Endometrial microvascular endothelial cells (primary cell): ENCODE measurements around the gene MS4A10. TPM values are rescaled to one million over a fixed set of nuclear protein-coding genes. Genes with fewer than 3 reads are reported as not detected.

Experiments
- in situ Hi-C: cut with HindIII; loops from 2 replicates; pipeline ENCODE4 v1.10.0; 2017; ENCODE audit warnings: low sequenced_read_pairs, low pct_unique_long_range_greater_than_20kb; ENCODE audit errors: inconsistent ontology term
- total RNA-seq: library from RNA; depleted of rRNA; stranded (reverse); fragments of >200 nt; gene quantifications from one replicate; pipeline ENCODE4 v1.2.3, GENCODE V29; 2015; ENCODE audit errors: inconsistent ontology term

The MS4A10 gene
- total RNA-seq, 1 donor from 2014 or later, result not detected

- in situ Hi-C loops, result no loop called here
Observed at GRCh38 chr11:60763692-60764369, 21.3 kb upstream of the MS4A10 start.

GRCh38 chr11:60764879-60765278 is 20.3 kb upstream of the MS4A10 start:
- in situ Hi-C loops, result no loop called here

DNA sequence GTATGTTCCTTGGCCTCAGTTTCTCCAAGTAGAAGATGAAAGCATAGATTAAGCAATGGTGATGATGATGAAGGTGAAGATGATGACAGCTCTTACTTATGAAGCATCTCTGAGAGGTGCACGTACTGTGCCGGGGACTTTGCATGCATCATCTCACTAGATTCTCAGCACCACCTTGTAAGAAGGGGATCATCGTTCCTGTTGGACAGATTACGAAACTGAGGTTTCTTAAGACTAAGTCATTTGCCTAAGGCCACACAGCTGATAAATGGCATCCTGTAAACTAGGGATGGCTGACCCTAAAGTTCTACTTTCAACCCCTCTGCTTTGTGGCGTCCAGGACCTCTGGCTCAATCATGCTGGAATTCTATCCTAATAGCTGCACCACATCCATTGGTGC is 19.8 kb upstream of the MS4A10 start:
- in situ Hi-C loops, result no loop called here

DNA sequence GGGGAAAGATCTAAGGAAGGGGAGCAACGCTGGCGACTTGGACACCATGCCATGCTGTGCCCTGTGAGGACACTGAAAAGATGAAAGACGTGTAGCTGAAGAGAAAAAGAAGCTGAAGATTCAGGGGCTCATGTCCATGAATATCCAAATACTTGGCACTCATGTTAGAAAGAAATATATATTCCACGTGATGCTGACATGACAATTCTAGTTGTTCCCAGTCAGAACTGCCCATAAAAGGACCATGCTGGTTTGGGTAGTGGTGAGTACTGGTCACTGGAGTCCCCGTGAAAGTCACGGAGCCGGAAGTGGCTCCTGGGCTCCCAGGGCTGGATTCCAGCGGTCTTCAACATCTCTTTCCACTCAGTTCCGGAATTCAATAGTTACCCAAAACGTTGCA is 18.6 kb upstream of the MS4A10 start:
- in situ Hi-C loops, result no loop called here

- in situ Hi-C loops, result no loop called here
Observed at GRCh38 chr11:60767388-60767811, 17.7 kb upstream of the MS4A10 start.

GRCh38 chr11:60768202-60768601 is 16.9 kb upstream of the MS4A10 start:
- in situ Hi-C loops, result no loop called here

GRCh38 chr11:60769273-60769672 is 15.9 kb upstream of the MS4A10 start:
- in situ Hi-C loops, result no loop called here

DNA sequence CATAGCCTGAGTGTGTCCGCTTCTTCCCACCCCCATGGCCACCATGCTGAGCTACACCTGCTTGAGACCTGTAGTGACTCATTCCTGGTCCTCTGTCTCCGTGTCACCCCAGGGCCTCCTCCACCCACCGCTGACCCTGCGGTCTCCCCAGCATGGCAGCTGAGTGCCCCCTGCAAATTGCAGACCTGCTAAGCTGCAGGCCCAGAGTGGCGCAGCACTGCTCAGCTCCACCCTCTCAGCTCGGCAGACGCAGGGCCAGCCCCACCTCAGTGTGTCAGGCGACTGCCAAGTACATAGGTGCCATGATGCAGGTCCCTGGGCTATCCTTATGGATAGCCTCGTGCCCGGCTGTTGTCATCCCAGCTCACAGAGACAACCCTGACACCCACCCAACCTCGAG is 15.3 kb upstream of the MS4A10 start:
- in situ Hi-C loops, result no loop called here

GRCh38 chr11:60771146-60771545 is 14.0 kb upstream of the MS4A10 start:
- in situ Hi-C loops, result no loop called here

GRCh38 chr11:60771879-60772525 is 13.1 kb upstream of the MS4A10 start:
- in situ Hi-C loops, result no loop called here

- in situ Hi-C loops, result no loop called here
Observed at GRCh38 chr11:60772666-60773065, 12.5 kb upstream of the MS4A10 start.

DNA sequence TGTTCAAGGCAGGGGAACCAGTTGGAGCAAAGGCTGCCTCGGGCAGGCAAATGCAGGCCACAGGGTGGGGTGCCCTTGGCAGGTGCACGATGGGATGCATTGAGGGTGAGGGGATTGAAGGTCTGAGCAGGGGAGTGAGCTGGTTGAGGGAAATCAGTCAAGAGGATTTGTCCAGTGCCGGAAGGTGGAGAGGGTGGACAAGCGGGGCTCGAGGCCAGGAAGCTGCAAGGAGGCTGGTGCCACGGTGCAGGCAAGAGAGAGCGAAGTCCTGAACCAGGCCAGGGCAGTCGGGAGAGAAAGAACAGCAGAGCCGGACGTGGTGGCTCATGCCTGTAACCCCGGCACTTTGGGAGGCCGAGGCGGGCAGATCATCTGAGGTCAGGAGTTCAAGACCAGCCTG is 10.4 kb upstream of the MS4A10 start:
- in situ Hi-C loops, result no loop called here

GRCh38 chr11:60775420-60775961 is 9.6 kb upstream of the MS4A10 start:
- in situ Hi-C loops, result no loop called here

- in situ Hi-C loops, result no loop called here
Observed at GRCh38 chr11:60776167-60776566, 9.0 kb upstream of the MS4A10 start.

DNA sequence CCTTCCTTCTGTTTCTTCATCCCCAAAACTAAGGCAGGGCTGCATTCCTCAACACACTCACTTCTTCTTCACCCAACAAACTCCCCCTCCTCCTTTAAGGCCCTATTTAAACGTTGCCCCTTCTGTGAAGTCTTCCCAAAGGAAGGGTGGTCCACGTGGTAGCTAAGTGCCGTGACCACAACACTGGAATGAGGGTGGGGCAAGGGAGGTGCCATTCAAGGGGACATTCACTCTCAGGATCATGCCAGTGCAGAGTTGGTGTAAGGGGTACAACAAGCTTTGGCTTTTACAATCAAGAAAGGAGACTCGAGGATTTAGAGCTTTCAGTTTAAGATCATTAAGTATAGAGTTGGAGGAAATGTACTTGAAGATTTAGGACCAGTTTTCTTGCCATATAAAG is 8.0 kb upstream of the MS4A10 start:
- in situ Hi-C loops, result no loop called here

GRCh38 chr11:60777572-60777971 is 7.6 kb upstream of the MS4A10 start:
- in situ Hi-C loops, result no loop called here

- in situ Hi-C loops, result no loop called here
Observed at GRCh38 chr11:60780065-60780464, 5.1 kb upstream of the MS4A10 start.

GRCh38 chr11:60780774-60781173 is 4.4 kb upstream of the MS4A10 start:
- in situ Hi-C loops, result no loop called here

DNA sequence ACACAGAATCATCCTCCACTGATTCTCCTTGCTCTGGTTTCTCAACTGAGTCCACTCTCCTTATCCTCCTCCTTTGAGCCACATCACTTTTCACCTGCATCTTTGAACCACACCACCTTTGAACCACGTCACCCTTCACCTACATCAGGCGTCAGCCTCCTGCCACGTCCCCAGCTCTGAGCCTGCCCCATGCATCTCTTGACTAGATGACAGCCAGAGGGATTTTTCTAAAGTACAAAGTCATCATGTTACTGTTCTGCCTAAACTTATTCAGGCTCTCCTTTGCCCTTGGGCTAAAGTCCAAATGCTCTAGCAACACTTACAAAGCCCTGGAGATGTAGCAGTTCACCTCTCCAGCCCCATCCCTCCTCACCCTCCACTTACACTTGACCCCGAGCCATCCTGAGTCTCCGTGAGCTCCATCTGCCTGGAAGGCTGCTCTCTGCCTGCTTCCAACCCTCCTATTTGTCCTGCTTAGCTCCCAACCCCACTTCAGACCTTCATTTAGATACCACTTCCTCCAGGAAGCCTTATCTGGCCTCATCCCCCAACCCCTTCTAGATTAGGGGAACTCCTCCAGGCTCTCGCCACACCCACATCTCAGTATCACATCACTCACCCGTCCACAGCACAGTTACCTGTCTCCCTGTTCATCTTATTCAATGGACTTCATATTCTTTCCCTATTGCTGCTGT is 3.7 kb upstream of the MS4A10 start:
- in situ Hi-C loops, result no loop called here

DNA sequence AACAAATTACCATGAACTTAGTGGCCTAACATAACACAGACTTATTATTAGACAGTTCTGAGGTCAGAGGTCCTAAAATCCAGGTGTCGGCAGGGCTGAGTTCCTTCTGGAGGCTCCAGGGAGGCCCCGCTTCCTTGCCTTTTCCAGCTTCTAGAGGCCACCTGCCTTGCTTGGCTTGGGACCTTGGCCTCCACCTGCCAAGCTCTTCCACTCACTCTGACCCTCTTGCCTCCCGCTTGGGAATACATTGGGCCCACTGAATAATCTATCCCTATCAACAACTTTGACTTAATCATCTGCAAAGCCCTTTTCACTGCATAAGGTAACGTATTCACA is 3.2 kb upstream of the MS4A10 start:
- in situ Hi-C loops, result no loop called here
